Stimulated activated naive CD8-positive, alpha-beta T cell treated with anti-CD3 and anti-CD28 coated beads, Interleukin-15, amount 100 ng/mL, for 72 hours (primary cell): ENCODE results near the gene GFOD2.

Experiments
- ATAC-seq: fragments of 150-1000 bp; cut with Tn5 transposase; 2 replicates; pipeline ENCODE4 v1.10.0; 2021; ENCODE audit warnings: mild to moderate bottlenecking, moderate library complexity
- DNase-seq, 2 donors: peaks; one replicate each; pipeline ENCODE4 v3.0.0; 2021 to 2022
- H3K27ac Mint-ChIP-seq, 2 donors: one replicate each; pipeline ENCODE4 v1.8.0; 2022; ENCODE audit warnings: mild to moderate bottlenecking in 2 of 2, mixed read lengths in 2 of 2, moderate library complexity in 2 of 2
- H3K27me3 Mint-ChIP-seq: one replicate; pipeline ENCODE4 v1.8.0; 2022; ENCODE audit warnings: mixed read lengths
- H3K4me1 Mint-ChIP-seq: one replicate; pipeline ENCODE4 v1.8.0; 2022; ENCODE audit warnings: mild to moderate bottlenecking, mixed read lengths
- H3K4me3 Mint-ChIP-seq, 2 donors: one replicate each; pipeline ENCODE4 v1.8.0; 2022; ENCODE audit warnings: mild to moderate bottlenecking in 2 of 2, mixed read lengths in 2 of 2, moderate library complexity in 1 of 2
- H3K9me3 Mint-ChIP-seq, 2 donors: one replicate each; pipeline ENCODE4 v1.8.0; 2022; ENCODE audit warnings: mixed read lengths in 2 of 2

GFOD2 gene

GRCh38 chr16:67672739-67673662 lies 46.1 kb downstream of the GFOD2 start:
- ATAC-seq (peak; percentile 26), DNase-seq (peak; percentile 52 to 60)
- Mint-ChIP-seq H3K27ac (no peak overlapping the region), H3K9me3 (no peaks in the 10 kb centered on the region), H3K27me3 (no peaks in the 10 kb centered on the region), H3K4me3 (no peak overlapping the region), H3K4me1 (peaks cover 15% of the 10 kb centered on the region)

DNA sequence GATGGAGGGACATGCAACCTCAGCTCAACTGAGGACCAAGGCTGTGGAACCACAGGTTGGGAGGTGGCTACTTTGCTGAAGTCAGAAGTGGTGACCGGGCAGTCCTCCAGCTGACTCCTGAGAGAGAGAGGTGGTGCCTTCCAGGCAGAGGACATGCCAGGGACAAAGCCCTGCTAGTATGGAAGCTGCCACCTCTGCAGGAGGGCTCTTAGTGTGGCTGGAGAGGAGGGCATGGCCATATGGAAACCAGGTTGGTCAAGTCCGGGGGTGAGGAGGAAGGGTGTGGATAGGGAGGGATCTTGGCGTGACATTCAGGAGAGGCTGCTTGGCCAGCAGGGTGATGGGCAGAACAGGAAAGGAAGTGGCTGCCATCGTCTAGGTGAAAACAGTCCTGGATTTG lies 46.8 kb downstream of the GFOD2 start:
- no peak for ATAC-seq
- peaks cover 22% of the 10 kb centered on the region for H3K4me1 Mint-ChIP-seq
- no peaks in the 10 kb centered on the region for H3K27me3 Mint-ChIP-seq
- DNase-seq: no peak
- H3K9me3 Mint-ChIP-seq: no peaks in the 10 kb centered on the region
- H3K27ac Mint-ChIP-seq: no peak overlapping the region
- H3K4me3 Mint-ChIP-seq: no peak overlapping the region

GRCh38 chr16:67669499-67670101 lies 49.5 kb downstream of the GFOD2 start:
- Mint-ChIP-seq H3K4me1 (peaks cover 43% of the 10 kb centered on the region), H3K27me3 (no peaks in the 10 kb centered on the region), H3K4me3 (no peak overlapping the region), H3K27ac (peak overlapping the region in 1 of 2 donors; percentile 3), H3K9me3 (no peaks in the 10 kb centered on the region)
- ATAC-seq (no peak), DNase-seq (no peak)

GRCh38 chr16:67668495-67669157 lies 50.5 kb downstream of the GFOD2 start:
- ATAC-seq: peak; percentile 21
- H3K27ac Mint-ChIP-seq: peak overlapping the region in 1 of 2 donors; percentile 14
- H3K27me3 Mint-ChIP-seq: no peaks in the 10 kb centered on the region
- peak; percentile 33 to 40 for DNase-seq
- H3K4me3 Mint-ChIP-seq: no peak overlapping the region
- no peaks in the 10 kb centered on the region for H3K9me3 Mint-ChIP-seq
- H3K4me1 Mint-ChIP-seq: peaks cover 43% of the 10 kb centered on the region

GRCh38 chr16:67667817-67668494 lies 51.2 kb downstream of the GFOD2 start:
- H3K27ac Mint-ChIP-seq: no peak overlapping the region

DNA sequence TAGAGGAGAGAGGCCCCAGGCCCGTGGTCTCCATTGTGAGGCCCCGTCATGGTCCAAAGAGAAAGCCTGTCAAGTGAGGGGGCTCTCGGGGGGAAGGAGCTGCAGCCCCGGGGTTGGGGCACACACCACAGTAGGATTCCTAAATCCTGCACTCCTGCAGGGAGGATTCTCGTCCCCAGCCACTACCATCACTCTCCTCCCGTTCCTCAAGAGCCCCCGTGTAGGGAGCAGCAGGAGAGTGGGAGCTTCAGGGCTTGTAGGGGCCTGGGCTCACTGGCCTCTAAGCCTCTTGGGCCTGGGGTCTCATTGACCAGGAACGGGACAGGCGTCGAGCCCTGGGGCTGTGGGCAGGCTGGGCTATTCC lies 51.7 kb downstream of the GFOD2 start:
- Mint-ChIP-seq H3K4me1 (peaks cover 49% of the 10 kb centered on the region), H3K4me3 (peak overlapping the region; percentile 97 to 99), H3K27ac (peak overlapping the region; percentile 58 to 92), H3K27me3 (no peaks in the 10 kb centered on the region), H3K9me3 (no peaks in the 10 kb centered on the region)
- ATAC-seq (no peak), DNase-seq (no peak)

More at GRCh38 chr16:67667817-67668494, 51.2 kb downstream of the GFOD2 start:
- peaks cover 47% of the 10 kb centered on the region for H3K4me1 Mint-ChIP-seq
- peak; percentile 86 to 90 for DNase-seq
- peak overlapping the region; percentile 97 to 99 for H3K4me3 Mint-ChIP-seq
- H3K27me3 Mint-ChIP-seq: no peaks in the 10 kb centered on the region
- peak; percentile 92 for ATAC-seq
- H3K9me3 Mint-ChIP-seq: no peaks in the 10 kb centered on the region

DNA sequence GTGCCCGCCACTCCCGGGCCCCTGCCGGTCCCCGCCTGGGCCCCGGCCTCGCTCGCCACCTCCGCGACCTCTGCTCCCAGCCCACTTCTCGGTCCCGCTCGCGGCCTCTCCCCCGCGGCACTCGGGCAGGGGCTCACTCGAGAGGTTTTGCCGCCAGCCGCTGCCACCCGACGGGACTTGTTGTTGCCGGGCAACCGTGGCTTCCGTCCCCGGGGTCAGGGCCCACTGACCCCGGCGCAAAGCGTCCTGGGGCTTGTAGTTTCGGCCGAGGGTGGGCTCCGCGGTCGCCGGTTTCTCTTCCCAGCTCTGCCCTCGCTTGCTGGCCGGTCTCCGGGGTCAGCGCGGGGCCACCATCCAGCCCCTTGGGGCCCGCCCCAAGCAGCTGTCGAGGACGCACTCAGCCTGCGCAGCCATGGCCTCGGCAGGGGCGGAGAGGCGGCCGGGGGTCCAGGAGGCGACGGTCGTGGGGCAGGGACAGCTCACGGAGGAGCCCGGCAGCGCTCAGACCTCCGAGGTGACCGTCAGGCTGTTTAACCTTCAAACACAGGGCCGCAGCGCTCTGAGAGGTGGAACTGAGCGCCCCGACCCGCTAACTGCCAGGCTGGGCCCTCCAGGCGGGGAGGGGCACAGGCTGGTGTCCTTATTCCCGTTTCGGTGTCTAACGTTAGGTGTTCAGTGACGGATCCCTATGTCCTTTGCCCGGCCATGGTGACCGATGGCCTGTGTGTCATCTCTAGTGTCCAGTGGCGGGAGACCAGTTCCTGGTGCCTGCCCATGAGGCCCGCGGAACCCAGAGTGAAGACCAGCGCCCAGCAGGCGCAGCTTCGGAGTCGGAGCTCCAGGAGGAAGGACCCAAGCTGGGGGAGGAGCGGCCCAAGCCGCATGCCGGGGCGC lies 52.3 kb downstream of the GFOD2 start, which contains the start of the genes C16orf86 and ENKD1:
TSS of gene C16orf86 (plus strand) at position 256 of the 894 bp plus-strand sequence. CDS start at position 413, 157 bp downstream.
TSS of gene ENKD1 (minus strand) at position 192 of the 894 bp plus-strand sequence. CDS start 308 bp downstream, outside the sequence.
- H3K27ac Mint-ChIP-seq: peak within 1 kb of the TSS; percentile 84 to 94
- DNase-seq (peak; percentile 74 to 82), ATAC-seq (peak; percentile 74)
- peak within 1 kb of the TSS; percentile 97 to 99 for H3K4me3 Mint-ChIP-seq
- H3K9me3 Mint-ChIP-seq: no peaks in the 10 kb centered on the region
- no peaks in the 10 kb centered on the region for H3K27me3 Mint-ChIP-seq
- H3K4me1 Mint-ChIP-seq: peaks cover 51% of the 10 kb centered on the region

DNA sequence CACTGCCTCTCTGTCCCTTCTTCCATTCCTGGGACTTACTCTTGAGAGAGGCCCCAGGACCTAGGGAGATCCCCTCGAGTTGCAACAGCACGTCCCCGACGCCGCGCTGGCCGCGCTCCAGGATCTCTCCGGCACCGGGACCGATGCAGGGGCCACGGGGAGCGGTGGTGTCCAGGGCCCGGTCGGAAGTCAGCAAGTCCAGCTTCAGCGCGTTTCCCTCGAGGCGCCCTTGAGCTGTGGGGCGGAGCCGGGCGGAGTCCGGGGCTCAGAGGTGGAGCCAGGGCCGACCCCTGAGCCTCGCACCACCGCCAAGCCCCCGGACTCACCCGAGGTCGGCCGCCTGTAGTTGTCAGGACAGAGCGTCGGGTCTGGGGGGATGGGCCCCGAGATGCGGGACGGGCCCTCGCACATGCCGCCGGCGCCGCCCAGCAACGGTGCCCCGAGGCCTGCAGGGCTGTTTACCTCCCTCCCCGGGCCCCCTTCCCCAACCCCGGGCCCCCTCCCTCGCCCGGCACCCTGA lies 53.0 kb downstream of the GFOD2 start:
- DNase-seq (peak in 1 of 2 donors; percentile 31), ATAC-seq (peak; percentile 14)
- H3K27me3 Mint-ChIP-seq: no peaks in the 10 kb centered on the region
- no peak overlapping the region for H3K27ac Mint-ChIP-seq
- H3K4me1 Mint-ChIP-seq: peaks cover 58% of the 10 kb centered on the region
- peak overlapping the region; percentile 83 to 97 for H3K4me3 Mint-ChIP-seq
- H3K9me3 Mint-ChIP-seq: no peaks in the 10 kb centered on the region

GRCh38 chr16:67665598-67665997 lies 53.5 kb downstream of the GFOD2 start:
- peak overlapping the region; percentile 82 to 83 for H3K4me3 Mint-ChIP-seq
- peaks cover 61% of the 10 kb centered on the region for H3K4me1 Mint-ChIP-seq
- no peaks in the 10 kb centered on the region for H3K9me3 Mint-ChIP-seq
- DNase-seq: no peak
- H3K27ac Mint-ChIP-seq: no peak overlapping the region
- ATAC-seq: no peak
- H3K27me3 Mint-ChIP-seq: no peaks in the 10 kb centered on the region

- Mint-ChIP-seq H3K9me3 (no peaks in the 10 kb centered on the region), H3K27ac (no peak overlapping the region), H3K4me1 (peaks cover 61% of the 10 kb centered on the region), H3K27me3 (no peaks in the 10 kb centered on the region), H3K4me3 (no peak overlapping the region)
- no peak for DNase-seq
- no peak for ATAC-seq
These were observed 54.2 kb downstream of the GFOD2 start for GRCh38 chr16:67664871-67665270.

DNA sequence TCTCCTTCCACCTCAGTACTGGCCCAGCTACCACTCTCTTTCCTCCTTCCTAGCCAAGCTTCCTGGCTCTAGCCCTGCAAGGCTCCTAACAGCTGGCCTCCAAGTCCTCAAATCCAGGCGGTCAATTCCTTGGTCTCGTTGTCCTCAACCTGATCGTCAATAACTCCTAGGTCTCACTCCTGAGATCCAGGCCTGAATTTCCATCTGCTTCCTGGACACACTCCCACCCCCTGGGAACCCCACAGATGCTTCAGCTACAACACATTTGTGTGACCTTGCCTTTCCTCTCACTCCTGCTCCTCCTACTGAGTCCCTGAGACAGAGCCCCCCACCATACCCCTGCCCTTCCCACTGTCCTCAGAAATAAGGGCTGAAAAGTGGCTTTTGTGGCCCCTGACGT lies 54.9 kb downstream of the GFOD2 start:
- Mint-ChIP-seq H3K9me3 (no peaks in the 10 kb centered on the region), H3K27me3 (no peaks in the 10 kb centered on the region), H3K4me3 (no peak overlapping the region), H3K4me1 (peaks cover 67% of the 10 kb centered on the region), H3K27ac (peak overlapping the region in 1 of 2 donors; percentile 11)
- DNase-seq (no peak), ATAC-seq (no peak)

DNA sequence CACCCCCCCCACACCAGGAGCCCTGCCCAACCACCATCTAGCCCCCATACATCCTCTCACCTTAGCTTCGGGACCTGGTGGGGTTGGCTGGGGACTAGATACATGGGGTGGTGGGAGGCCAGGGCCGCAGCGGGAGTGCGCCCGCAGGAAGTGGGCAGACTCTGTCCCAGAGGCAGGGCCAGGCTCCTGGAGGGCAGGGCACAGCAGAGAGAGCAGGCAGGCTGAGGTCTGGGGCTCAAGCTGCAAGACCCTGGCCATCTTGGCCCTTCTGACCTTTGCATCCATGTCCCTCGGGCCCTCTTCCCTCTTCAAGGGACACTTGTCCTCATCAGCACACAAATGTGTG lies 55.3 kb downstream of the GFOD2 start:
- Mint-ChIP-seq H3K4me1 (peaks cover 71% of the 10 kb centered on the region), H3K27me3 (no peaks in the 10 kb centered on the region), H3K4me3 (no peak overlapping the region), H3K9me3 (no peaks in the 10 kb centered on the region), H3K27ac (no peak overlapping the region)
- DNase-seq (no peak), ATAC-seq (no peak)

- H3K27me3 Mint-ChIP-seq: no peaks in the 10 kb centered on the region
- H3K4me3 Mint-ChIP-seq: no peak overlapping the region
- H3K9me3 Mint-ChIP-seq: no peaks in the 10 kb centered on the region
- DNase-seq (peak in 1 of 2 donors; percentile 38), ATAC-seq (no peak)
- H3K27ac Mint-ChIP-seq: no peak overlapping the region
- H3K4me1 Mint-ChIP-seq: peaks cover 77% of the 10 kb centered on the region
These were observed 55.8 kb downstream of the GFOD2 start for GRCh38 chr16:67663151-67663876.

DNA sequence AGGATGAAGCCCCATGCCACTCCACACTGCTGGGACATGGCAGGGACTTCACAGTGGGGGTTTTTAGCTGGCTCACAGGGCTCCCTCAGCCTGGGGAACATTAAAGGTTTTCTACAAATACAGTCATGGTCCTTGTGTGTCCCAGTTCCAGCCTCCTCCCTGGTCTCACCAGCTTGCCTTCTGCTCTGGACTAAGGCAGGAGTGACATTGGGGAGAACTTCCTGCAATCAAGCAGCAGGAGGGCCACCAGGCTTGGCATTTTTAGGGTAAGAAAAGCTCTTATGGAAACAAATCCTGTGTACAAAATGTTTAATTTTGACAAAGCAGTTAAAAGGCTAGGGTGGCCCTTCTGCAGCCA lies 56.5 kb downstream of the GFOD2 start:
- Mint-ChIP-seq H3K4me3 (no peak overlapping the region), H3K27me3 (no peaks in the 10 kb centered on the region), H3K4me1 (peaks cover 77% of the 10 kb centered on the region), H3K9me3 (no peaks in the 10 kb centered on the region), H3K27ac (no peak overlapping the region)
- ATAC-seq: no peak
- DNase-seq: no peak
